Osteocyte (in vitro differentiated cells): ENCODE data around the gene LOX. TPM values are rescaled to one million over a fixed set of nuclear protein-coding genes. Genes with fewer than 3 reads are reported as not detected.

Experiments
- DNase-seq: peaks from one replicate; pipeline ENCODE4 v3.0.0; 2021; ENCODE audit warnings: mixed read lengths; ENCODE audit not compliant: unreplicated experiment; ENCODE audit errors: extremely low spot score
- H3K27ac Mint-ChIP-seq: one replicate; pipeline ENCODE4 v1.8.0; 2021; ENCODE audit warnings: mild to moderate bottlenecking, mixed read lengths; ENCODE audit not compliant: unreplicated experiment
- H3K27me3 Mint-ChIP-seq: one replicate; pipeline ENCODE4 v1.8.0; 2021; ENCODE audit warnings: mixed read lengths; ENCODE audit not compliant: unreplicated experiment
- H3K36me3 Mint-ChIP-seq: one replicate; pipeline ENCODE4 v1.8.0; 2021; ENCODE audit warnings: mixed read lengths; ENCODE audit not compliant: unreplicated experiment
- H3K4me1 Mint-ChIP-seq: one replicate; pipeline ENCODE4 v1.8.0; 2021; ENCODE audit warnings: mixed read lengths; ENCODE audit not compliant: unreplicated experiment
- H3K4me3 Mint-ChIP-seq: one replicate; pipeline ENCODE4 v1.8.0; 2021; ENCODE audit warnings: mild to moderate bottlenecking, moderate library complexity, mixed read lengths; ENCODE audit not compliant: unreplicated experiment
- H3K9me3 Mint-ChIP-seq: one replicate; pipeline ENCODE4 v1.8.0; 2021; ENCODE audit warnings: mixed read lengths; ENCODE audit not compliant: unreplicated experiment
- CTCF ChIP-seq: fragments of 200-600 bp; sonication (generic); IDR thresholded peaks from 2 replicates; pipeline ENCODE4 v1.5.0; 2021; ENCODE audit warnings: antibody characterized with exemption, mild to moderate bottlenecking, moderate library complexity
- total RNA-seq: library from RNA; stranded (reverse); gene quantifications from 2 replicates; pipeline ENCODE4 v1.2.1, GENCODE V29; 2021

The LOX gene
- total RNA-seq, 1 donor from 2014 or later, result 72.0 TPM

DNA sequence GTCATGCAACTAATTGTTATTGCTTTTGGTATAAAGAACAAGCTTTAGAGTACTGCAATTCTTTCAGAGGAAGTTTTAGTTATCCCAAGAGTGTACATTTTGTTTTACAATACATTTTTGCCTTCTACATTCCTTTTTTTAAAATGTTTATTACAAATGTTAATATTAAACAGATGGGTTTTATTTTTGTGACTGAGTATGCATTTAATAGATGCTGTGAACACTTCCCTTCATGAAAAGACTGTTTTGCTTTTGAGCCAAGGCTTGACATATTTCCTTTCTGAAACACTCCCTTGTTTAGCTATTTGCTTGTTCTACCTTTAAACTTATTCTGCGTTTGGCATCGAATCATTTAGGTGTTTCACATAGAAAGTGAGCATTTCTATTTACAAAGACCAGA, 36.4 kb upstream of the LOX start:
- no peak for DNase-seq
- H3K27me3 Mint-ChIP-seq, result no peaks in the 10 kb centered on the region
- no peak overlapping the region for H3K27ac Mint-ChIP-seq
- H3K4me3 Mint-ChIP-seq, result no peak overlapping the region
- H3K36me3 Mint-ChIP-seq, result no peaks in the 10 kb centered on the region
- H3K4me1 Mint-ChIP-seq, result peaks cover 2% of the 10 kb centered on the region
- H3K9me3 Mint-ChIP-seq, result no peaks in the 10 kb centered on the region
- no peak for TF ChIP-seq CTCF

- Mint-ChIP-seq H3K4me3 (no peak overlapping the region), H3K36me3 (no peaks in the 10 kb centered on the region), H3K27me3 (no peaks in the 10 kb centered on the region), H3K4me1 (peaks cover 2% of the 10 kb centered on the region), H3K27ac (no peak overlapping the region), H3K9me3 (no peaks in the 10 kb centered on the region)
- no peak for TF ChIP-seq CTCF
- no peak for DNase-seq
Measured at GRCh38 chr5:122112733-122113558, 34.9 kb upstream of the LOX start.

GRCh38 chr5:122112063-122112462, 34.0 kb upstream of the LOX start:
- H3K4me1 Mint-ChIP-seq, result peaks cover 2% of the 10 kb centered on the region

GRCh38 chr5:122111460-122111859, 33.4 kb upstream of the LOX start:
- peaks cover 2% of the 10 kb centered on the region for H3K4me1 Mint-ChIP-seq
- H3K4me3 Mint-ChIP-seq, result no peak overlapping the region
- H3K9me3 Mint-ChIP-seq, result no peaks in the 10 kb centered on the region
- DNase-seq, result no peak
- H3K36me3 Mint-ChIP-seq, result no peaks in the 10 kb centered on the region
- H3K27me3 Mint-ChIP-seq, result no peaks in the 10 kb centered on the region
- no peak for TF ChIP-seq CTCF
- H3K27ac Mint-ChIP-seq, result no peak overlapping the region

More at GRCh38 chr5:122112063-122112462, 34.0 kb upstream of the LOX start:
- Mint-ChIP-seq H3K9me3 (no peaks in the 10 kb centered on the region), H3K27ac (no peak overlapping the region), H3K4me3 (no peak overlapping the region), H3K27me3 (no peaks in the 10 kb centered on the region), H3K36me3 (no peaks in the 10 kb centered on the region)
- no peak for TF ChIP-seq CTCF
- DNase-seq, result no peak

DNA sequence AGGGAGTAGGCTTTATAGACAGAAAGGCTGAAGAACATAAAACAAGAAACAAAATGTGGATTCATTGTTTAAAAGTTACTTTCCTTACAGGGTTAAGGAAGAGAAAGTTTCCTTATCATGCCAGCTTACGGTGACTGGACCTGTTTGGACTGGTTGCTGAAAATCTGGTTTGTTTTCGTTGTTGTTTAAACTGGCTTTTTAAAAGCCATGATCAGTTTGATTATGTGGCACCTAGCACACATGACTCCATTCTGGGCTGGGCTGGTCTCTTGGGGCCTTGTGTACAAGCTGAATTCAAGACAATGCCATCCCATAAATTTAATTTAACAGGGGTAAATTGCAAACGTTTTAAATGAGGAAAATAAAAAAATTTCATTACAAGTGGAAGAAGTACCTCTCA, 32.9 kb upstream of the LOX start:
- Mint-ChIP-seq H3K4me1 (peaks cover 2% of the 10 kb centered on the region), H3K36me3 (no peaks in the 10 kb centered on the region), H3K27ac (no peak overlapping the region), H3K4me3 (no peak overlapping the region), H3K9me3 (no peaks in the 10 kb centered on the region), H3K27me3 (no peaks in the 10 kb centered on the region)
- TF ChIP-seq CTCF, result no peak
- DNase-seq, result no peak
